IMR-90 (cell line): Measurements from ENCODE around the gene NPR2. TPM values are rescaled to one million over a fixed set of nuclear protein-coding genes. Genes with fewer than 3 reads are reported as not detected.

Experiments
- ATAC-seq: fragments of 200-7000 bp; cut with Tn5 transposase; 2 replicates; pipeline ENCODE4 v1.9.1; 2020; ENCODE audit warnings: low read depth, mild to moderate bottlenecking, moderate library complexity
- BruUV-seq: library from RNA; stranded (reverse); fragments of 400-500 nt; replicated peaks from 2 replicates; lab custom pipeline; 2021; lab: Mats Ljungman, UMichigan
- CTCF ChIA-PET: fragments of 300-600 bp; formaldehyde crosslinking; extraction: SDS; loops from one replicate; lab custom pipeline; 2021; ENCODE audit warnings: antibody characterized with exemption; lab: Yijun Ruan, JAX
- POLR2A ChIA-PET: fragments of 300-600 bp; sonication (Branson Sonifier 250); formaldehyde crosslinking; loops from one replicate; lab custom pipeline; 2022; ENCODE audit warnings: antibody characterized with exemption; ENCODE audit not compliant: unreplicated experiment; lab: Charles Lee
- DNase-seq: peaks from one replicate; pipeline ENCODE4 v3.0.0; 2013
- H2AFZ ChIP-seq: replicated peaks from 2 replicates; pipeline ENCODE3; 2013; ENCODE audit warnings: low read length, mild to moderate bottlenecking; ENCODE audit not compliant: poor library complexity
- H2AK5ac ChIP-seq: 2 replicates; pipeline ENCODE4 v1.6.1; 2013; ENCODE audit warnings: low read depth, low read length, inconsistent platforms
- H2AK9ac ChIP-seq: replicated peaks from 2 replicates; pipeline ENCODE3; 2013; ENCODE audit warnings: mild to moderate bottlenecking, low read depth, low read length, moderate library complexity; ENCODE audit not compliant: poor library complexity
- H2BK120ac ChIP-seq: 2 replicates; pipeline ENCODE4 v1.6.1; 2013; ENCODE audit warnings: low read depth, low read length, inconsistent platforms
- H2BK15ac ChIP-seq: 3 replicates; pipeline ENCODE4 v1.6.1; 2013; ENCODE audit warnings: low read depth, low read length, inconsistent platforms
- H2BK20ac ChIP-seq: 2 replicates; pipeline ENCODE4 v1.6.1; 2013; ENCODE audit warnings: low read depth, mild to moderate bottlenecking, inconsistent platforms, low read length, moderate library complexity
- H2BK5ac ChIP-seq: 2 replicates; pipeline ENCODE4 v1.6.1; 2013; ENCODE audit warnings: mild to moderate bottlenecking, low read depth, low read length, inconsistent platforms; ENCODE audit not compliant: poor library complexity, severe bottlenecking
- H3K14ac ChIP-seq: replicated peaks from 2 replicates; pipeline ENCODE4 v1.6.1; 2013; ENCODE audit warnings: low read depth, low read length, inconsistent platforms
- H3K18ac ChIP-seq: 2 replicates; pipeline ENCODE4 v1.6.1; 2013; ENCODE audit warnings: low read depth, low read length, control low read depth
- H3K23ac ChIP-seq: 2 replicates; pipeline ENCODE4 v1.6.1; 2013; ENCODE audit warnings: low read depth, low read length, inconsistent platforms
- H3K27ac ChIP-seq: 2 replicates; pipeline ENCODE4 v1.5.1; 2013; ENCODE audit warnings: mild to moderate bottlenecking, control low read depth, low read length; ENCODE audit not compliant: insufficient read depth
- H3K27me3 ChIP-seq: 2 replicates; pipeline ENCODE4 v1.6.1; 2013; ENCODE audit warnings: low read length; ENCODE audit not compliant: control insufficient read depth, insufficient read depth
- H3K36me3 ChIP-seq: 2 replicates; pipeline ENCODE4 v1.6.1; 2013; ENCODE audit warnings: low read length, mixed read lengths; ENCODE audit not compliant: control insufficient read depth, insufficient read depth
- H3K4ac ChIP-seq: 2 replicates; pipeline ENCODE4 v1.6.1; 2013; ENCODE audit warnings: low read depth, low read length, inconsistent platforms
- H3K4me1 ChIP-seq: 2 replicates; pipeline ENCODE4 v1.6.1; 2013; ENCODE audit warnings: low read length, mixed read lengths; ENCODE audit not compliant: control insufficient read depth, insufficient read depth
- H3K4me2 ChIP-seq: 2 replicates; pipeline ENCODE4 v1.6.1; 2013; ENCODE audit warnings: low read depth, mild to moderate bottlenecking, control low read depth, low read length, moderate library complexity
- H3K4me3 ChIP-seq: 2 replicates; pipeline ENCODE4 v1.5.1; 2013; ENCODE audit warnings: low read depth, mild to moderate bottlenecking, control low read depth, low read length, moderate library complexity; ENCODE audit not compliant: insufficient read depth
- H3K56ac ChIP-seq: 2 replicates; pipeline ENCODE4 v1.6.1; 2013; ENCODE audit warnings: low read length, inconsistent platforms; ENCODE audit not compliant: insufficient read depth; ENCODE audit errors: extremely low read depth
- H3K79me1 ChIP-seq, 2 experiments: 2 replicates each; pipeline ENCODE4 v1.6.1; 2013; ENCODE audit warnings: low read length in 2 of 2, inconsistent platforms in 1 of 2, low read depth in 1 of 2
- H3K9ac ChIP-seq: 2 replicates; pipeline ENCODE4 v1.6.1; 2013; ENCODE audit warnings: low read depth, low read length, control low read depth
- H3K9me1 ChIP-seq: 2 replicates; pipeline ENCODE4 v1.6.1; 2013; ENCODE audit warnings: low read length, inconsistent platforms; ENCODE audit not compliant: insufficient read depth
- H3K9me3 ChIP-seq: 2 replicates; pipeline ENCODE4 v1.6.1; 2013; ENCODE audit warnings: low read length; ENCODE audit not compliant: control insufficient read depth, insufficient read depth
- H4K20me1 ChIP-seq: 2 replicates; pipeline ENCODE4 v1.6.1; 2013; ENCODE audit warnings: low read length, inconsistent platforms; ENCODE audit not compliant: insufficient read depth
- H4K5ac ChIP-seq: 2 replicates; pipeline ENCODE4 v1.6.1; 2013; ENCODE audit warnings: mild to moderate bottlenecking, low read depth, low read length, control low read depth
- H4K8ac ChIP-seq, 2 experiments: 2 replicates each; pipeline ENCODE4 v1.6.1; 2013; ENCODE audit warnings: low read depth in 2 of 2, low read length in 2 of 2, control low read depth in 1 of 2, inconsistent platforms in 1 of 2
- H4K91ac ChIP-seq: 2 replicates; pipeline ENCODE4 v1.6.1; 2013; ENCODE audit warnings: low read depth, low read length, inconsistent platforms; ENCODE audit not compliant: insufficient read depth
- CEBPB ChIP-seq: IDR thresholded peaks from 2 replicates; pipeline ENCODE4 v1.6.1; 2012; ENCODE audit warnings: low read depth, low read length, improper control_type of control experiment
- USF2 ChIP-seq: fragments of 150-350 bp; IDR thresholded peaks from 2 replicates; pipeline ENCODE4 v1.6.1; 2017; ENCODE audit warnings: mild to moderate bottlenecking, antibody characterized with exemption, low read length, low read depth
- WGBS, 2 experiments: methylation state at CpG; one replicate each; pipeline versions ENCODE4 v1.1.5 to v1.1.7; 2013; ENCODE audit warnings: missing lambda C conversion rate in 2 of 2; ENCODE audit not compliant: insufficient read length in 1 of 2; ENCODE audit errors: extremely low coverage in 2 of 2; 5-methylcytosine and 5-hydroxymethylcytosine counted together
- dilution Hi-C: fragments of 300-500 bp; cut with HindIII; formaldehyde crosslinking; loops from one replicate; pipeline ENCODE4 v1.14.3; 2018; ENCODE audit warnings: low sequenced_read_pairs; ENCODE audit not compliant: unreplicated experiment
- in situ Hi-C: fragments of 300-500 bp; cut with MboI; formaldehyde crosslinking; loops from 3 replicates; pipeline ENCODE4 v1.14.3; 2019; ENCODE audit warnings: low sequenced_read_pairs, inconsistent platforms, mixed read lengths
- intact Hi-C: fragments of 100-400 bp; cut with micrococcal nuclease; formaldehyde crosslinking; loops from 2 replicates; pipeline ENCODE4 v1.10.0; 2022
- polyA plus RNA-seq, 3 experiments: library from polyadenylated mRNA; depleted of rRNA; stranded (reverse); fragments of >200 nt; gene quantifications; 2 replicates each; pipeline ENCODE4 v1.2.3, GENCODE V29; 2012; ENCODE audit warnings: low replicate concordance in 1 of 3
- total RNA-seq: library from RNA; depleted of rRNA; stranded (reverse); fragments of >200 nt; gene quantifications from 2 replicates; pipeline ENCODE4 v1.2.3, GENCODE V29; 2012

Gene NPR2
- total and polyA plus RNA-seq, 2 of the 4 experiments (the other 2 are of a cell fraction): 5.2 to 35.7 TPM

- H4K91ac ChIP-seq: no peak overlapping the region
- no peak overlapping the region for H2BK5ac ChIP-seq
- BruUV-seq: no TSS peak
- no peak overlapping the region for H3K4me3 ChIP-seq
- no peak overlapping the region for H2BK120ac ChIP-seq
- H3K14ac ChIP-seq: no peak overlapping the region
- H3K23ac ChIP-seq: no peak overlapping the region
- peaks cover 15% of the 10 kb centered on the region for H3K4me1 ChIP-seq
- no peak overlapping the region; the same call in 1 of the 2 replicates for H2BK20ac ChIP-seq
- peaks cover 21% of the 10 kb centered on the region for H3K36me3 ChIP-seq
- no peak overlapping the region for H2AFZ ChIP-seq
- no peak for TF ChIP-seq CEBPB
- TF ChIP-seq USF2: no peak
- H3K9me3 ChIP-seq: no peaks in the 10 kb centered on the region
- H4K8ac ChIP-seq: no peak overlapping the region
- H3K79me1 ChIP-seq: peaks cover 25 to 58% of the 10 kb centered on the region in 2 experiments
- intact Hi-C loops (no loop called here), in situ Hi-C loops (no loop called here), dilution Hi-C loops (no loop called here)
- no peak overlapping the region for H3K9ac ChIP-seq
- H3K4me2 ChIP-seq: no peak overlapping the region
- CTCF ChIA-PET: interaction anchor here (1.0 kb wide), 1 partner anchor 29 kb away, joined by 3 read pairs; no protein-coding TSS in a partner anchor
- no peak overlapping the region for H3K27ac ChIP-seq
- no peak overlapping the region for H3K18ac ChIP-seq
- no peak overlapping the region for H3K56ac ChIP-seq
- peak overlapping the region; percentile 20; the same call in 1 of the 2 replicates for H2AK5ac ChIP-seq
- ATAC-seq (no peak), DNase-seq (peak; percentile 18)
- no peaks in the 10 kb centered on the region for H3K27me3 ChIP-seq
- H4K5ac ChIP-seq: no peak overlapping the region
- H3K4ac ChIP-seq: no peak overlapping the region
- H4K20me1 ChIP-seq: no peaks in the 10 kb centered on the region
- POLR2A ChIA-PET: interaction anchor here (0.6 kb wide), 1 partner anchor 15 kb away, joined by 3 read pairs; the partner anchor contains the start of gene SPAG8
- no peak overlapping the region for H2BK15ac ChIP-seq
- H2AK9ac ChIP-seq: no peak overlapping the region
- WGBS, 2 experiments: 80% methylated on average over 1 of the region's 6 CpGs; no CpG with 5 or more reads in 1 of the 2 experiments
- H3K9me1 ChIP-seq: peaks cover 46% of the 10 kb centered on the region
Observed at GRCh38 chr9:35797311-35798109, 6.1 kb downstream of the NPR2 start.
